ENCODE data around the gene ZNF367.

GRCh38 chr9:96363175-96363967 is 54.8 kb downstream of the ZNF367 start:
- TF ChIP-seq PPARA (CRISPR knock-in tag; IDR thresholded peaks at IDR 0.05; ENCODE audit: borderline replicate concordance) (no peak), ESRRG (CRISPR knock-in tag; IDR thresholded peaks at IDR 0.05) (no peak), PATZ1 (CRISPR knock-in tag; IDR thresholded peaks at IDR 0.05; ENCODE audit: borderline replicate concordance) (no peak), ZNF8 (CRISPR knock-in tag; IDR thresholded peaks at IDR 0.05) (no peak), TSHZ2 (CRISPR knock-in tag; IDR thresholded peaks at IDR 0.05) (no peak)

Measured in SK-N-SH treated with all-trans-retinoic acid at 6 μM for 48 hours (cell line).